ENCODE results near the gene OTOGL.

DNA sequence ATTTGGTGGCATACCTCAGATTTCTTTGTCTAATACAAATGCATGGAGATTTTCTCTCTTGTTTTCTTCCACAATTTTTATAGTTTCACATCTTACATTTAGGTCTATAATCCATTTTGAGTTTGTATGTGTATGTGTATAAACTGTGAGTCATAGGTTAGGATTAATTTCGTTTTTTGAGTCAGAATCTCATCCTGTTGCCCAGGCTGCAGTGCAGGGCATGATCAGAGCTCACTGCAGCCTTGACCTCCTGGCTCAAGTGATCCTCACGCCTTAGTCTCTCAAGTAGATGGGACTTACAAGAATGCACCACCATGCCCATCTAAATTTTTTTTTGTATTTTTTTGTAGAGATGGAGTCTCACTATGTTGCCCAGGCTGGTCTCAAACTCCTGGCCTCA, 71.6 kb downstream of the OTOGL start:
- no peak for TF ChIP-seq POLR2AphosphoS5 (IDR thresholded peaks at IDR 0.05)
- TF ChIP-seq, protein P1, sequence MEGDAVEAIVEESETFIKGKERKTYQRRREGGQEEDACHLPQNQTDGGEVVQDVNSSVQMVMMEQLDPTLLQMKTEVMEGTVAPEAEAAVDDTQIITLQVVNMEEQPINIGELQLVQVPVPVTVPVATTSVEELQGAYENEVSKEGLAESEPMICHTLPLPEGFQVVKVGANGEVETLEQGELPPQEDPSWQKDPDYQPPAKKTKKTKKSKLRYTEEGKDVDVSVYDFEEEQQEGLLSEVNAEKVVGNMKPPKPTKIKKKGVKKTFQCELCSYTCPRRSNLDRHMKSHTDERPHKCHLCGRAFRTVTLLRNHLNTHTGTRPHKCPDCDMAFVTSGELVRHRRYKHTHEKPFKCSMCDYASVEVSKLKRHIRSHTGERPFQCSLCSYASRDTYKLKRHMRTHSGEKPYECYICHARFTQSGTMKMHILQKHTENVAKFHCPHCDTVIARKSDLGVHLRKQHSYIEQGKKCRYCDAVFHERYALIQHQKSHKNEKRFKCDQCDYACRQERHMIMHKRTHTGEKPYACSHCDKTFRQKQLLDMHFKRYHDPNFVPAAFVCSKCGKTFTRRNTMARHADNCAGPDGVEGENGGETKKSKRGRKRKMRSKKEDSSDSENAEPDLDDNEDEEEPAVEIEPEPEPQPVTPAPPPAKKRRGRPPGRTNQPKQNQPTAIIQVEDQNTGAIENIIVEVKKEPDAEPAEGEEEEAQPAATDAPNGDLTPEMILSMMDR (IDR thresholded peaks at IDR 0.05), result no peak

Measured in suprapubic skin (tissue), 3 donors.